ENCODE data around the gene AGL. TPM values are rescaled to one million over a fixed set of nuclear protein-coding genes. Genes with fewer than 3 reads are reported as not detected.

Gene AGL
- total and polyA plus RNA-seq, 2 of the 13 experiments (the other 11 are each of a cell fraction or from before 2014, with no cell fraction given): 4.3 to 13.1 TPM

DNA sequence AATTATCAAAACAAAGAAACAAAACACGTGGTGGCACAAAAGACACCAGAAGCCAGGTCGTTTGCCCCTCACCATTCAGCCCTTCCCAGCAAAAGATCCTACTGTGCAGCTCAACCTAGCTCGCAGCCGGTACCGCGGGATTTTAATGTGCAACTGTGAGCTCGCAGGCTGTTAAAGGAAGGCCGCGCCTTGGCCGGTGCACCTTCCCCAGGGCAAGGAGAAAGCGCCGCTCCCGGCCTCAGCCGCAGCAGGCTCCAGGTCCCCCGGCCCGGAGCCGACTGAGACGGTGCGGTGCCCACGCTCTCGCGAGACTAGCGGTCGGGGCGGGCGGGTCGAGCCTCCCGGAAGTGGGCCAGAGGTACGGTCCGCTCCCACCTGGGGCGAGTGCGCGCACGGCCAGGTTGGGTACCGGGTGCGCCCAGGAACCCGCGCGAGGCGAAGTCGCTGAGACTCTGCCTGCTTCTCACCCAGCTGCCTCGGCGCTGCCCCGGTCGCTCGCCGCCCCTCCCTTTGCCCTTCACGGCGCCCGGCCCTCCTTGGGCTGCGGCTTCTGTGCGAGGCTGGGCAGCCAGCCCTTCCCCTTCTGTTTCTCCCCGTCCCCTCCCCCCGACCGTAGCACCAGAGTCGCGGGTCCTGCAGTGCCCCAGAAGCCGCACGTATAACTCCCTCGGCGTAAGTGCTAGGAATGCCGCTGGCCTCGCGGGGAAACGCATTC is at the start of gene AGL (continued):
- TF ChIP-seq, protein P1, sequence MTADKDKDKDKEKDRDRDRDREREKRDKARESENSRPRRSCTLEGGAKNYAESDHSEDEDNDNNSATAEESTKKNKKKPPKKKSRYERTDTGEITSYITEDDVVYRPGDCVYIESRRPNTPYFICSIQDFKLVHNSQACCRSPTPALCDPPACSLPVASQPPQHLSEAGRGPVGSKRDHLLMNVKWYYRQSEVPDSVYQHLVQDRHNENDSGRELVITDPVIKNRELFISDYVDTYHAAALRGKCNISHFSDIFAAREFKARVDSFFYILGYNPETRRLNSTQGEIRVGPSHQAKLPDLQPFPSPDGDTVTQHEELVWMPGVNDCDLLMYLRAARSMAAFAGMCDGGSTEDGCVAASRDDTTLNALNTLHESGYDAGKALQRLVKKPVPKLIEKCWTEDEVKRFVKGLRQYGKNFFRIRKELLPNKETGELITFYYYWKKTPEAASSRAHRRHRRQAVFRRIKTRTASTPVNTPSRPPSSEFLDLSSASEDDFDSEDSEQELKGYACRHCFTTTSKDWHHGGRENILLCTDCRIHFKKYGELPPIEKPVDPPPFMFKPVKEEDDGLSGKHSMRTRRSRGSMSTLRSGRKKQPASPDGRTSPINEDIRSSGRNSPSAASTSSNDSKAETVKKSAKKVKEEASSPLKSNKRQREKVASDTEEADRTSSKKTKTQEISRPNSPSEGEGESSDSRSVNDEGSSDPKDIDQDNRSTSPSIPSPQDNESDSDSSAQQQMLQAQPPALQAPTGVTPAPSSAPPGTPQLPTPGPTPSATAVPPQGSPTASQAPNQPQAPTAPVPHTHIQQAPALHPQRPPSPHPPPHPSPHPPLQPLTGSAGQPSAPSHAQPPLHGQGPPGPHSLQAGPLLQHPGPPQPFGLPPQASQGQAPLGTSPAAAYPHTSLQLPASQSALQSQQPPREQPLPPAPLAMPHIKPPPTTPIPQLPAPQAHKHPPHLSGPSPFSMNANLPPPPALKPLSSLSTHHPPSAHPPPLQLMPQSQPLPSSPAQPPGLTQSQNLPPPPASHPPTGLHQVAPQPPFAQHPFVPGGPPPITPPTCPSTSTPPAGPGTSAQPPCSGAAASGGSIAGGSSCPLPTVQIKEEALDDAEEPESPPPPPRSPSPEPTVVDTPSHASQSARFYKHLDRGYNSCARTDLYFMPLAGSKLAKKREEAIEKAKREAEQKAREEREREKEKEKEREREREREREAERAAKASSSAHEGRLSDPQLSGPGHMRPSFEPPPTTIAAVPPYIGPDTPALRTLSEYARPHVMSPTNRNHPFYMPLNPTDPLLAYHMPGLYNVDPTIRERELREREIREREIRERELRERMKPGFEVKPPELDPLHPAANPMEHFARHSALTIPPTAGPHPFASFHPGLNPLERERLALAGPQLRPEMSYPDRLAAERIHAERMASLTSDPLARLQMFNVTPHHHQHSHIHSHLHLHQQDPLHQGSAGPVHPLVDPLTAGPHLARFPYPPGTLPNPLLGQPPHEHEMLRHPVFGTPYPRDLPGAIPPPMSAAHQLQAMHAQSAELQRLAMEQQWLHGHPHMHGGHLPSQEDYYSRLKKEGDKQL (CRISPR knock-in tag; IDR thresholded peaks at IDR 0.05; ENCODE audit: low read depth): no peak
- TF ChIP-seq YEATS4 (CRISPR knock-in tag; IDR thresholded peaks at IDR 0.05; ENCODE audit: borderline replicate concordance): peak; percentile 89; the same call in 1 of the 2 replicates
- TF ChIP-seq TFAP4 (IDR thresholded peaks at IDR 0.05; ENCODE audit: borderline replicate concordance, low read depth): peak; percentile 73; the same call in 1 of the 2 replicates
- peak; percentile 66; the same call in 1 of the 2 replicates for TF ChIP-seq HES4 (CRISPR knock-in tag; IDR thresholded peaks at IDR 0.05; ENCODE audit: borderline replicate concordance)
- peak; percentile 86 for TF ChIP-seq HNRNPK (IDR thresholded peaks at IDR 0.05; ENCODE audit: low read depth, low read length, poor library complexity, severe bottlenecking)
- no peak for TF ChIP-seq ZNF333 (CRISPR knock-in tag; IDR thresholded peaks at IDR 0.05; ENCODE audit: borderline replicate concordance)
- TF ChIP-seq THAP8 (CRISPR knock-in tag; IDR thresholded peaks at IDR 0.05; ENCODE audit: borderline replicate concordance): no peak
- 0 out of 2 replicates have a peak, but pooled peaks have one; percentile 63 for TF ChIP-seq FOXO4 (CRISPR knock-in tag; conservative IDR thresholded peaks at IDR 0.05)
- TF ChIP-seq, protein P2, sequence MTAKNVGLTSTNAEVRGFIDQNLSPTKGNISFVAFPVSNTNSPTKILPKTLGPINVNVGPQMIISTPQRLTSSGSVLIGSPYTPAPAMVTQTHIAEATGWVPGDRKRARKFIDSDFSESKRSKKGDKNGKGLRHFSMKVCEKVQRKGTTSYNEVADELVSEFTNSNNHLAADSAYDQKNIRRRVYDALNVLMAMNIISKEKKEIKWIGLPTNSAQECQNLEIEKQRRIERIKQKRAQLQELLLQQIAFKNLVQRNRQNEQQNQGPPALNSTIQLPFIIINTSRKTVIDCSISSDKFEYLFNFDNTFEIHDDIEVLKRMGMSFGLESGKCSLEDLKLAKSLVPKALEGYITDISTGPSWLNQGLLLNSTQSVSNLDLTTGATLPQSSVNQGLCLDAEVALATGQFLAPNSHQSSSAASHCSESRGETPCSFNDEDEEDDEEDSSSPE (CRISPR knock-in tag; IDR thresholded peaks at IDR 0.05): peak; percentile 46; the same call in 1 of the 2 replicates
- peak; percentile 29; the same call in 1 of the 2 replicates for TF ChIP-seq ZNF275 (CRISPR knock-in tag; IDR thresholded peaks at IDR 0.05; ENCODE audit: borderline replicate concordance)
- TF ChIP-seq ZMYM3 (CRISPR knock-in tag; IDR thresholded peaks at IDR 0.05): peak; percentile 50; the same call in 1 of the 2 replicates

Data from HepG2 (cell line).